Limb (tissue), 2 donors: ENCODE data around the gene ID2.

Experiments used
- DNase-seq, 2 donors: peaks; one replicate each; pipeline ENCODE4 v3.0.0-alpha.2; 2016; ENCODE audit errors: extremely low spot score in 2 of 2

Gene ID2

GRCh38 chr2:8729939-8730338, 48.1 kb downstream of the ID2 start:
- DNase-seq: no peak

DNA sequence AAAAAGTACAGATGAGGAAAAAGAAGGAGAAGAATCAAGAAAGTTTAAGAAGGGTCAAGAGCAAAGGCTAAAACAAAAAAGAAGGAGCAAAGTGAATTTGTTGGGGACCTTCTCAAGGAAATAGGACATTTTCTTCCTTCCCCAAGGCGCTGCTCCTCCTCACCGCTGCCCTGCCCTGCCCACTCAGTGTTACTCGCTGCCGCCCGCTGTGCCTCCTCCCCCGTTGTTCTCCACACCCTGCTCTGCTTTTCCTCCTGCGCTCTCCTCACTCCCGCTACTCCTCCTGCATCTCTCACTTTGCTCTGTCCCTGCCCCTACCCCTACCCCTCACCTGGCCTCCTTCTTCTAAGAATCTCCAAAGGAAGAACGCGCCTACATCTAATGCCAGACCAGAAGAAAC, 50.7 kb downstream of the ID2 start:
- no peak for DNase-seq
